Measurements from ENCODE around the gene COL24A1.
"Not testable (repeated sequence)": the region's sequence is repeated elsewhere in the genome, so short reads cannot be mapped to it uniquely, and the experiment has no call there.

Gene COL24A1

DNA sequence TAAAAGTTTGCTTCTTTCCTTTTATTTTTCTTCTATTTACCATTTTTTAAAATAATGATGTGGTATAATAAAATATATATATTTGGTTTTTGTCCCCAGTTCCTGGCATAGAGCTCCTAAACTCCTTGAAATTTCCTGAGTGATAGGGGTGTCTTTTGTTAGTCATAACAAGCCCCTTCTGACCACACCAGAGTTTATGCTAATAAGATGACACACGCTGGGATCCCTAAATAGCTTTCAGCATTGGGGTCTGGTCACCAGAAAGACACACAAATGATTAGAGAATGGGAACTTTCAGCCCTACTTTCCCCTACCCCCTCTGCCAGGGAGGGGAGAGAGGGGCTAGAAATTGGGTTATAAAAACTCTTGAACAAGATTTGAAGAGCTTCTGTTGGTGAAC lies 56.2 kb downstream of the COL24A1 start:
- no peak for ATAC-seq (ENCODE audit: low read depth)
- no peaks in the 10 kb centered on the region for H3K9me3 ChIP-seq (ENCODE audit: severe bottlenecking)
- no peak for TF ChIP-seq CTCF (IDR thresholded peaks at IDR 0.05; ENCODE audit: poor library complexity, severe bottlenecking)
- no peaks in the 10 kb centered on the region for H3K27me3 ChIP-seq (ENCODE audit: insufficient read depth, poor library complexity, severe bottlenecking)
- no peaks in the 10 kb centered on the region for H3K36me3 ChIP-seq (ENCODE audit: low read depth)
- H3K4me3 ChIP-seq (ENCODE audit: severe bottlenecking), result no peak overlapping the region
- H3K4me1 ChIP-seq (ENCODE audit: insufficient read depth, poor library complexity, severe bottlenecking), result no peaks in the 10 kb centered on the region
- H3K27ac ChIP-seq (ENCODE audit: poor library complexity, severe bottlenecking), result no peak overlapping the region
- DNase-seq (ENCODE audit: low spot score), result no peak

DNA sequence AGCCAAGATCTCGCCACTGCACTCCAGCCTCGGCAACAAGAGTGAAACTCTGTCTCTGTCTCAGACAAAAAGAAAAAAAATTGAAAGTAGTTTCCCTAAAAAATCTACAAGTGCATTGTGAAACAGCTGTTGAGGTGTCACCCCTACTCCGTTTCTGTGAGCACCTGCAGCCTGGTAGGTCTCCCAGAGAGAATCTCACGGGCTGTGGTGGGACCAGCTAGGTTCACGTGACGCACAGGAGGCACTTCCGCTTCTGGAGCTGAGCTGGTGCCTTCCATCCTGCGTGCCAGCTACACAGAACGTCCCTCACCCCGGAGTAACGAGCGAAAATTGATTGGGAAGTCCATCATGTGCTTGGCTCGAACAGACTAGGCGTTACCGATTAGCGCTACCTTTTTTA lies 66.8 kb downstream of the COL24A1 start:
- ATAC-seq (ENCODE audit: low read depth), result no peak
- H3K4me1 ChIP-seq (ENCODE audit: insufficient read depth, poor library complexity, severe bottlenecking), result no peaks in the 10 kb centered on the region
- H3K27ac ChIP-seq (ENCODE audit: poor library complexity, severe bottlenecking), result no peak overlapping the region
- H3K9me3 ChIP-seq (ENCODE audit: severe bottlenecking), result no peaks in the 10 kb centered on the region
- DNase-seq (ENCODE audit: low spot score), result peak; percentile 17
- no peaks in the 10 kb centered on the region for H3K27me3 ChIP-seq (ENCODE audit: insufficient read depth, poor library complexity, severe bottlenecking)
- no peak for TF ChIP-seq CTCF (IDR thresholded peaks at IDR 0.05; ENCODE audit: poor library complexity, severe bottlenecking)
- no peak overlapping the region for H3K4me3 ChIP-seq (ENCODE audit: severe bottlenecking)
- H3K36me3 ChIP-seq (ENCODE audit: low read depth), result no peaks in the 10 kb centered on the region

DNA sequence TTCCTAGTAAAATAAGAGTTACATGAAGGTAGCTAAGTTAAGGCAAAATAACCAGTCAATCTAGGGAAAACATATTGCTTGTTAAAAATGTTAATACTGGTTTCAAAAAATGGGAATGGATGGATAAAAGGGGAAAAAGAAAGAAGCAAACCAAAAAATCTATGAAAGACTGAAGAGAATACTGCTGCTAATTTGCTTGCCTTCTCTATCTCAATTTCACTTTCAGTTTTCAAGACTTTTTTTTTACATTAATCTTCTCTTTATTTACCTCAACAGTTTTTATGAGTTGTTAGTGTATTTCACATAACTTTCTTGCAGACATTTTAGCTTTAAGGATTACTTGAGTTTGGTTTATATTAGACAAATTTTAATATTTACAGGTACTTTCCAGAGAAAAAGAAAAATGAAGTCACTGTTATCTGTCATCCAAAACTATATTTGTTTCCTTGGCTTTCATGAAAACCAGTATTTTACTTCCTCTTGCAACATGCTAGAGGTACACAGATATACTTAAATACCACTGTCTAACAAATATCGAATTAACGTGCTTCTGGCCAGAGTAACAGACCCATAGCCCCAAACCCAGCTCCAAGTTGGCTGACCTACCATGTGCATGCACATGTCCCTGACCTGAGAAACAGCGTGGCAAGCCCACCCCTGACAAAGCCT lies 70.7 kb downstream of the COL24A1 start:
- no peak overlapping the region for H3K27ac ChIP-seq (ENCODE audit: poor library complexity, severe bottlenecking)
- no peaks in the 10 kb centered on the region for H3K36me3 ChIP-seq (ENCODE audit: low read depth)
- no peak for TF ChIP-seq CTCF (IDR thresholded peaks at IDR 0.05; ENCODE audit: poor library complexity, severe bottlenecking)
- no peaks in the 10 kb centered on the region for H3K27me3 ChIP-seq (ENCODE audit: insufficient read depth, poor library complexity, severe bottlenecking)
- DNase-seq (ENCODE audit: low spot score) (no peak), ATAC-seq (ENCODE audit: low read depth) (no peak)
- H3K9me3 ChIP-seq (ENCODE audit: severe bottlenecking), result no peaks in the 10 kb centered on the region
- no peaks in the 10 kb centered on the region for H3K4me1 ChIP-seq (ENCODE audit: insufficient read depth, poor library complexity, severe bottlenecking)
- no peak overlapping the region for H3K4me3 ChIP-seq (ENCODE audit: severe bottlenecking)

DNA sequence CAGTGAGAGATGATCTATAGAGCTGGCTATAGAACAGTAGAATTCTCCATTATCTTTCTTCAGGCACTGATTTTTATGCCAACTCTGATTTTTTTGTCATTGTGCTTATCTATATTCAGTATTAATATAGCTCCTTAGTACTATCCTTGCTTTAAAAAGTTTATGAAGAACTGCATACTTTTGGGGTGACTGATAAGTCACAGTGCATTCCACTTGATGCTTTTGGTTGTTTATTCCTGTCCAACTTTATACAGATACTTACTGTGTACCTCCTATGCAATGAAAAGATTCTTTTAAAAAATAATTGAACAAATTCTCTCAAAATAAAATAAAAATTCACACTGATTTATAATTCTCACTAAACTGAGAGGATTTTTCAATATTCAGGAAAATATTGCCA lies 71.6 kb downstream of the COL24A1 start:
- Histone ChIP-seq H3K27me3 (ENCODE audit: insufficient read depth, poor library complexity, severe bottlenecking) (no peaks in the 10 kb centered on the region), H3K4me3 (ENCODE audit: severe bottlenecking) (no peak overlapping the region), H3K27ac (ENCODE audit: poor library complexity, severe bottlenecking) (no peak overlapping the region), H3K36me3 (ENCODE audit: low read depth) (no peaks in the 10 kb centered on the region), H3K9me3 (ENCODE audit: severe bottlenecking) (no peaks in the 10 kb centered on the region), H3K4me1 (ENCODE audit: insufficient read depth, poor library complexity, severe bottlenecking) (no peaks in the 10 kb centered on the region)
- TF ChIP-seq CTCF (IDR thresholded peaks at IDR 0.05; ENCODE audit: poor library complexity, severe bottlenecking), result no peak
- DNase-seq (ENCODE audit: low spot score), result no peak
- ATAC-seq (ENCODE audit: low read depth), result no peak

GRCh38 chr1:86082183-86082582 lies 74.4 kb downstream of the COL24A1 start:
- no peaks in the 10 kb centered on the region for H3K36me3 ChIP-seq (ENCODE audit: low read depth)
- no peaks in the 10 kb centered on the region for H3K4me1 ChIP-seq (ENCODE audit: insufficient read depth, poor library complexity, severe bottlenecking)
- H3K4me3 ChIP-seq (ENCODE audit: severe bottlenecking), result no peak overlapping the region
- no peaks in the 10 kb centered on the region for H3K9me3 ChIP-seq (ENCODE audit: severe bottlenecking)
- no peaks in the 10 kb centered on the region for H3K27me3 ChIP-seq (ENCODE audit: insufficient read depth, poor library complexity, severe bottlenecking)
- TF ChIP-seq CTCF (IDR thresholded peaks at IDR 0.05; ENCODE audit: poor library complexity, severe bottlenecking), result no peak
- no peak overlapping the region for H3K27ac ChIP-seq (ENCODE audit: poor library complexity, severe bottlenecking)
- no peak for DNase-seq (ENCODE audit: low spot score)
- peak; percentile 51; the same call in 1 of the 3 replicates for ATAC-seq (ENCODE audit: low read depth)

DNA sequence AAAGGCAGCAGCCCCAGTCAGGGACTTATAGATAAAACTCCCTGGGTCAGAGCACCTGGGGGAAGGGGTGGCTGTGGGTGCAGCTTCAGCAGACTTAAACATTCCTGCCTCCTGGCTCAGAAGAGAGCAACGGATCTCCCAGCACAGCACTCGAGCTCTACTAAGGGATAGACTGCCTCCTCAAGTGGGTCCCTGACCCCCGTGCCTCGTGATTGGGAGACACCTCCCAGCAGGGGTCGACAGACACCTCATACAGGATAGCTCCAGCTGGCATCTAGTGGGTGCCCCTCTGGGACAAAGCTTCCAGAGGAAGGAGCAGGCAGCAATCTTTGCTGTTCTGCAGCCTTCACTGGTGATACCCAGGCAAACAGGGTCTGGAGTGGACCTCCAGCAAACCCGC lies 84.1 kb downstream of the COL24A1 start:
- H3K4me3 ChIP-seq (ENCODE audit: severe bottlenecking); H3K9me3 ChIP-seq (ENCODE audit: severe bottlenecking); H3K4me1 ChIP-seq (ENCODE audit: insufficient read depth, poor library complexity, severe bottlenecking); ATAC-seq (ENCODE audit: low read depth); H3K27me3 ChIP-seq (ENCODE audit: insufficient read depth, poor library complexity, severe bottlenecking); H3K27ac ChIP-seq (ENCODE audit: poor library complexity, severe bottlenecking); DNase-seq (ENCODE audit: low spot score); H3K36me3 ChIP-seq (ENCODE audit: low read depth): not testable (repeated sequence)

DNA sequence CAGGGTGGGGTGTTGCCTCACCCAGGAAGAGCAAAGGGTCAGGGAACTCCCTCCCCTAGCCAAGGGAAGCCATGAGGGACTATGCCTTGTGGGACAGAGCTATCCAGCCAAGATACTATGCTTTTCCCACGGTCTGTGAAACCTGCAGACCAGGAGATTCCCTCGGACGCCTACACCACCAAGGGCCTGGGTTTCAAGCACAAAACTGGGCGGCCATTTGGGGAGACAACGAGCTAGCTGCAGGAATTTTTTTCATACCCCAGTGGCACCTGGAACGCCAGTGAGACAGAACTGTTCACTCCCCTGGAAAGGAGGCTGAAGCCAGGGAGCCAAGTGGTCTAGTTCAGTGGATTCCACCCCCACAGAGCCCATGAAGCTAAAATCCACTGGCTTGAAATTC lies 84.7 kb downstream of the COL24A1 start:
- DNase-seq (ENCODE audit: low spot score); H3K4me1 ChIP-seq (ENCODE audit: insufficient read depth, poor library complexity, severe bottlenecking); H3K4me3 ChIP-seq (ENCODE audit: severe bottlenecking); H3K36me3 ChIP-seq (ENCODE audit: low read depth); H3K27me3 ChIP-seq (ENCODE audit: insufficient read depth, poor library complexity, severe bottlenecking); H3K27ac ChIP-seq (ENCODE audit: poor library complexity, severe bottlenecking); ATAC-seq (ENCODE audit: low read depth); H3K9me3 ChIP-seq (ENCODE audit: severe bottlenecking): not testable (repeated sequence)
